GM19372 (cell line): Measurements from ENCODE around the gene WWOX.

ENCODE experiments used
- ATAC-seq: cut with Tn5 transposase; IDR thresholded peaks from one replicate; pipeline ENCODE4 v1.9.1; 2021; ENCODE audit warnings: mild to moderate bottlenecking, low read depth, moderate library complexity; ENCODE audit not compliant: unreplicated experiment

The WWOX gene

GRCh38 chr16:78619811-78620210 lies 520.4 kb downstream of the WWOX start:
- ATAC-seq, result no peak

GRCh38 chr16:78620291-78620690 lies 520.8 kb downstream of the WWOX start:
- ATAC-seq, result no peak

GRCh38 chr16:78623796-78624195 lies 524.3 kb downstream of the WWOX start:
- ATAC-seq, result no peak

GRCh38 chr16:78624366-78624765 lies 524.9 kb downstream of the WWOX start:
- no peak for ATAC-seq

- no peak for ATAC-seq
Observed at GRCh38 chr16:78628461-78629045, 529.1 kb downstream of the WWOX start.

GRCh38 chr16:78629173-78629572 lies 529.7 kb downstream of the WWOX start:
- ATAC-seq, result no peak

GRCh38 chr16:78630102-78630501 lies 530.6 kb downstream of the WWOX start:
- ATAC-seq, result no peak

GRCh38 chr16:78633551-78633950 lies 534.1 kb downstream of the WWOX start:
- ATAC-seq, result no peak

GRCh38 chr16:78635807-78636206 lies 536.4 kb downstream of the WWOX start:
- ATAC-seq, result no peak

GRCh38 chr16:78638371-78638770 lies 538.9 kb downstream of the WWOX start:
- ATAC-seq, result no peak

- ATAC-seq, result peak; percentile 82
Observed at GRCh38 chr16:78639775-78640174, 540.3 kb downstream of the WWOX start.

- no peak for ATAC-seq
Observed at GRCh38 chr16:78640886-78641285, 541.4 kb downstream of the WWOX start.

- ATAC-seq, result no peak
Observed at GRCh38 chr16:78641433-78641832, 542.0 kb downstream of the WWOX start.

- no peak for ATAC-seq
Observed at GRCh38 chr16:78642621-78643285, 543.3 kb downstream of the WWOX start.

GRCh38 chr16:78645657-78646056 lies 546.2 kb downstream of the WWOX start:
- ATAC-seq, result no peak

GRCh38 chr16:78647019-78647418 lies 547.6 kb downstream of the WWOX start:
- no peak for ATAC-seq

GRCh38 chr16:78647491-78647890 lies 548.0 kb downstream of the WWOX start:
- ATAC-seq, result no peak

GRCh38 chr16:78648517-78648916 lies 549.1 kb downstream of the WWOX start:
- ATAC-seq, result no peak

- ATAC-seq, result no peak
Observed at GRCh38 chr16:78650339-78651074, 551.1 kb downstream of the WWOX start.

- ATAC-seq, result no peak
Observed at GRCh38 chr16:78654929-78655328, 555.5 kb downstream of the WWOX start.

- no peak for ATAC-seq
Observed at GRCh38 chr16:78655331-78656113, 556.1 kb downstream of the WWOX start.
